ENCODE data around the gene DCAF4L1.

DCAF4L1 gene

GRCh38 chr4:41982716-41983115 lies 1.2 kb downstream of the DCAF4L1 start:
- no peak for DNase-seq (ENCODE audit: low read depth, low spot score)

GRCh38 chr4:41985151-41985550 lies 3.6 kb downstream of the DCAF4L1 start:
- H3K4me3 ChIP-seq (ENCODE audit: low read length): no peak overlapping the region
- no peak for DNase-seq (ENCODE audit: low read depth, low spot score)

More at GRCh38 chr4:41982716-41983115, 1.2 kb downstream of the DCAF4L1 start:
- no peak overlapping the region for H3K4me3 ChIP-seq (ENCODE audit: low read length)

DNA sequence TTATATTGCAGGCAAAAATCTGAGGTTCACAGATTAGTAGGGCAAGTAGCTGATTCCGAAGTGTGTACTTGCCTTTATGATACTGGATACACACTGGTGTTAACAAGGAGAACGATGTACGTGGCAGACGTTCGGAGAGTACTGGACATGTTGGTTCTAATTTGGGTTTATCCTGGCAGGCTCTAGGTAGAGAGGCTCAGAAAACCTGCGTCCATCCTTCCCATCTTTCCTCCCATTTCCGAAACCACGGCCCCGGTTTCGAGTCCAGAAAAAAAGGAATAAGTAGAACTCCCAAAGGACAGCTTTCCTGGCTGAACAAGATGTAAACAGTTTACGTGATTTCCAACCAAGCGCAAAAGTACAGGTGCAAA lies 8.4 kb downstream of the DCAF4L1 start:
- DNase-seq (ENCODE audit: low read depth, low spot score): no peak
- H3K4me3 ChIP-seq (ENCODE audit: low read length): peak overlapping the region; percentile 87

- DNase-seq (ENCODE audit: low read depth, low spot score): peak; percentile 91
- peak within 1 kb of the TSS; percentile 87 for H3K4me3 ChIP-seq (ENCODE audit: low read length)
Observed at GRCh38 chr4:41990365-41991111, 9.0 kb downstream of the DCAF4L1 start, which contains the start of gene SLC30A9. Gene SLC30A9, plus strand, starts transcription at chr4:41990530. Its CDS starts 122 bp downstream, at chr4:41990652.

DNA sequence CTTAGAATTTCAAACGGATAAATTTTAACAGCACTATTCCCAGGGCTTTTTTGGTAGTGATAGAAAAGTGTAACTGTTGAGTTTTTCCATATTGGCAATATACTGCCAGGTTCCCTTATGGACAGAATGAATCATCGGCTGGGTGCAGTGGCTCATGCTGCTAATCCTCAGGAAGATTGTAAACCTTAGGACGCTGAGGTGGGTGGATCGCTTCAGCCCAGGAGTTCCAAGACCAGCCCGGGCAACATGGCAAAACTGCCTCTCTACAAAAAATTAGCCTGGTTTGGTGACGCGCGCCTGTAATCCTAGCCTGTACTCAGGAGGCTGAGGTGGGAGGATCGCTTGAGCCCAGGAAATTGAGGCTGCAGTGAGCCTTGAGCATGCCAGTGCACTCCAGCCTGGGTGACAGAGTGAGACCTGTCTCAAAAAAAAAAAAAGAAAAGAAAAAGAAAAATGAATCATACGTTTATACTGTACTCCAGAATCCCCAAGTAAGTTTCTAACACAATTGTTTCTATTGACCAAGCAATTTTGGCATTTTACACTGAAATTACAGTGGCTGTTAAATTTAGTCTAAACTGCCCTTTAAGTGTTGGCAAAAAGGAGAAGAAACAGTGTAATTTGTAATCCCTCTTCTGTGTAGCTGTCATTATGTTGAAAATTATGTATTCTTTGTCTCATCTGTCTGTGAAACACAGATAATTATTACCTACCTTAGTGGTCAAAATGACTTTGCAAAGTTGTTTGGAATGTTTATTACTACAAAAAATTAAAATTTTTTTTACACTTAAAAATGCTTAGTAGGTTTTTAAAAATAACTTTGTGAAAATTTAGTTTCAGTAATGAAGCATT lies 10.6 kb downstream of the DCAF4L1 start:
- H3K4me3 ChIP-seq (ENCODE audit: low read length): no peak overlapping the region
- no peak for DNase-seq (ENCODE audit: low read depth, low spot score)

- no peak overlapping the region for H3K4me3 ChIP-seq (ENCODE audit: low read length)
- no peak for DNase-seq (ENCODE audit: low read depth, low spot score)
Observed at GRCh38 chr4:41992967-41993857, 11.7 kb downstream of the DCAF4L1 start.

- peak; percentile 32 for DNase-seq (ENCODE audit: low read depth, low spot score)
- no peak overlapping the region for H3K4me3 ChIP-seq (ENCODE audit: low read length)
Observed at GRCh38 chr4:41994461-41994985, 13.0 kb downstream of the DCAF4L1 start.

DNA sequence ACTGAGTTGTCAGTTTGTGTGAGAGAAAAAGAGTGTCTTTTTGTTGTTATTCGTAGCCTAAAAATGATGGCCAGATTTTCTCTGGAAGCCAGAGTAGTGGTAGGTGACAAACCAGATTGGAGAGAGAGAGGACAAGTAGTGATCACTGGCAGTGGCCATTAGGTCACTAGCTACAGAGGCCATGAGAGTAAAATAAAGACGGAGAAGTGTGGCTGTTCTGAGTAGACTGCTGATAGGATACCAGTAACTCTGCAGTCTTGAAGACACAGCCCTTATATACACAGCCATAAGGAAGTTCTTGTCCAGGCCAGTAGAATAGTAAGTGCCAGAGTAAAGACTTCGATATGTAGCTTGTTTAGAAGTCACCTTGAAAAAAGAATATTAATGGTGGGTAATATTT lies 16.5 kb downstream of the DCAF4L1 start:
- no peak overlapping the region for H3K4me3 ChIP-seq (ENCODE audit: low read length)
- no peak for DNase-seq (ENCODE audit: low read depth, low spot score)

- no peak for DNase-seq (ENCODE audit: low read depth, low spot score)
Observed at GRCh38 chr4:41999321-41999720, 17.8 kb downstream of the DCAF4L1 start.

DNA sequence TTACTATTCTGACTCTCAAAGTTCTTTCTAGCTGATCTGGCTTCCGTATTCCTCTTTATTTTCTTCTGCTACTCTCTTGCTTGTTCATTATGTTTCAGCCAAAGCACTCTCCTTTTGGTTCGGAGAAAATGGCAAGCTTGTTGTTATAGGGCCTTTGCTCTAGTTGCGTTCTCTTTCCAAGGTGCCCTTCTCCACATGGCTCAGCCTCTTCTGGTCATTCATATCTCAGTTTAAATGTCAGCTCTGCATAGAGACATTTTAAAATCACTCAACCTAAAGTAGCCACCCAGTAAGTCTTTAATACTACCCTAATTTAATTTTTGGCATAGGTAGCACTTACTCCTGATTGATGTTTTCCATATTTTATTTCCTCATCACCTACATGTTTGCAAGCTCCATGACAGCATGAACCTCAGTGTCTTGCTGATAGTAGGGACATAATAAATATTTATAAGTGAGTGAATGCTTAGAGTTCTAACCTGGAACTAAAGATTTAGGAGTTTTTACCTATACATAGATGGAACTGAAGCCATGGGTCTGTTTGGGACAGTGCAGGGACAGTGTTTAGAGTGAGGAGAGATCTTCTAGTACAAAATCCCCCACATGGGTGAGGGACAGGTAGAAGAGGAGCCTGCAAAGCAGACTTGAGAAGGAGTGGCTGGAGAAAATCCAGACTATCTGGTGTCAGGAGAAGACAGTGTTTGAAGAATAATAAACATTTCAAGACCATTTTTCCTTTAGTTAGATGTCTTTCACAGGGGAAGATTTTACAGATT lies 26.6 kb downstream of the DCAF4L1 start:
- DNase-seq (ENCODE audit: low read depth, low spot score): no peak
- H3K4me3 ChIP-seq (ENCODE audit: low read length): no peak overlapping the region

More at GRCh38 chr4:41999321-41999720, 17.8 kb downstream of the DCAF4L1 start:
- H3K4me3 ChIP-seq (ENCODE audit: low read length): no peak overlapping the region

GRCh38 chr4:42015438-42015837 lies 33.9 kb downstream of the DCAF4L1 start:
- H3K4me3 ChIP-seq (ENCODE audit: low read length): no peak overlapping the region
- no peak for DNase-seq (ENCODE audit: low read depth, low spot score)

- DNase-seq (ENCODE audit: low read depth, low spot score): no peak
- H3K4me3 ChIP-seq (ENCODE audit: low read length): no peak overlapping the region
Observed at GRCh38 chr4:42018451-42018850, 36.9 kb downstream of the DCAF4L1 start.
